Keratinocyte (primary cell): ENCODE measurements around the gene SFXN1. TPM values are rescaled to one million over a fixed set of nuclear protein-coding genes. Genes with fewer than 3 reads are reported as not detected.

ENCODE experiments used
- DNase-seq: peaks from one replicate; pipeline ENCODE4 v3.0.0-alpha.2; 2011; ENCODE audit warnings: low read depth, missing footprints, low spot score
- FAIRE-seq: peaks from 2 replicates; lab custom pipeline; 2011; peaks lifted over from hg19 to GRCh38; lab: Jason Lieb, UNC
- H2AFZ ChIP-seq: 2 replicates; pipeline ENCODE4 v1.6.0; 2012; ENCODE audit warnings: low read length, control low read depth, inconsistent platforms; ENCODE audit not compliant: control insufficient read depth
- H3K27ac ChIP-seq: 2 replicates; pipeline ENCODE4 v1.5.1; 2011; ENCODE audit warnings: low read length; ENCODE audit not compliant: control insufficient read depth, insufficient read depth
- H3K27me3 ChIP-seq: 3 replicates; pipeline ENCODE4 v1.6.0; 2011; ENCODE audit warnings: low read length; ENCODE audit not compliant: control insufficient read depth, insufficient read depth; ENCODE audit errors: extremely low read depth
- H3K36me3 ChIP-seq, 2 experiments: 2 replicates in 1 of 2; 3 replicates in 1 of 2; pipeline ENCODE4 v1.5.1; 2011; ENCODE audit warnings: low read length in 2 of 2, mild to moderate bottlenecking in 1 of 2; ENCODE audit not compliant: control insufficient read depth in 2 of 2, insufficient read depth in 2 of 2; ENCODE audit errors: extremely low read depth in 1 of 2
- H3K4me1 ChIP-seq: 3 replicates; pipeline ENCODE4 v1.5.1; 2011; ENCODE audit warnings: low read length; ENCODE audit not compliant: control insufficient read depth, insufficient read depth; ENCODE audit errors: extremely low read depth
- H3K4me2 ChIP-seq: 3 replicates; pipeline ENCODE4 v1.6.0; 2011; ENCODE audit warnings: low read depth, low read length; ENCODE audit not compliant: control insufficient read depth, insufficient read depth; ENCODE audit errors: extremely low read depth
- H3K4me3 ChIP-seq, 3 experiments: fragments of 200-600 bp in 1 of 3; sonication (generic) in 1 of 3; 2 replicates in 2 of 3; 3 replicates in 1 of 3; pipeline ENCODE4 v1.5.1; 2011 to 2016; ENCODE audit warnings: low read length in 3 of 3, mild to moderate bottlenecking in 3 of 3, control low read depth in 2 of 3, inconsistent platforms in 1 of 3, low read depth in 1 of 3, mixed read lengths in 1 of 3, mixed run types in 1 of 3, moderate library complexity in 1 of 3; ENCODE audit not compliant: control insufficient read depth in 2 of 3, insufficient read depth in 2 of 3; ENCODE audit errors: extremely low read depth in 1 of 3
- H3K79me2 ChIP-seq: 2 replicates; pipeline ENCODE4 v1.6.0; 2012; ENCODE audit warnings: low read length; ENCODE audit not compliant: control insufficient read depth, insufficient read depth
- H3K9ac ChIP-seq: 3 replicates; pipeline ENCODE4 v1.6.0; 2011; ENCODE audit warnings: low read length; ENCODE audit not compliant: control insufficient read depth, insufficient read depth; ENCODE audit errors: extremely low read depth
- H3K9me1 ChIP-seq: 3 replicates; pipeline ENCODE4 v1.6.0; 2011; ENCODE audit warnings: low read length; ENCODE audit not compliant: control insufficient read depth, insufficient read depth; ENCODE audit errors: extremely low read depth
- H3K9me3 ChIP-seq: 2 replicates; pipeline ENCODE4 v1.5.1; 2012; ENCODE audit warnings: low read depth, low read length; ENCODE audit not compliant: control insufficient read depth
- H4K20me1 ChIP-seq: 3 replicates; pipeline ENCODE4 v1.6.0; 2011; ENCODE audit warnings: low read length; ENCODE audit not compliant: control insufficient read depth, insufficient read depth; ENCODE audit errors: extremely low read depth
- CTCF ChIP-seq, 3 experiments: IDR thresholded peaks in 1 of 3; conservative IDR thresholded peaks in 1 of 3; optimal IDR thresholded peaks in 1 of 3; 2 replicates in 2 of 3; 3 replicates in 1 of 3; pipeline versions ENCODE3 to v1.5.1; 2011; ENCODE audit warnings: low read length in 3 of 3, mild to moderate bottlenecking in 3 of 3, moderate library complexity in 2 of 3, control low read depth in 1 of 3, inconsistent platforms in 1 of 3; ENCODE audit not compliant: insufficient read depth in 2 of 3; ENCODE audit errors: extremely low read depth in 1 of 3
- EZH2 ChIP-seq: IDR thresholded peaks from one replicate; pipeline ENCODE4 v1.6.1; 2012; ENCODE audit warnings: inconsistent platforms, mild to moderate bottlenecking, low read length, moderate library complexity
- dilution Hi-C: fragments of 300-500 bp; cut with MboI; formaldehyde crosslinking; loops from one replicate; pipeline ENCODE4 v1.7.0; 2020; ENCODE audit warnings: low sequenced_read_pairs; ENCODE audit not compliant: extremely low pct_ligation_motif_present
- polyA plus RNA-seq, 5 experiments: library from polyadenylated mRNA; depleted of rRNA in 3 of 5; stranded (reverse) in 3 of 5; stranded (forward) in 1 of 5; unstranded in 1 of 5; fragments of >200 nt; gene quantifications; 1 replicate in 1 of 5; 2 replicates in 3 of 5; 3 replicates in 1 of 5; pipeline versions ENCODE4 v1.2.1 to v1.2.3, GENCODE V29; 2011 to 2012; ENCODE audit warnings: missing spikeins in 2 of 5, low read depth in 1 of 5, low replicate concordance in 1 of 5

Gene SFXN1
- polyA plus RNA-seq, 1 donor (not counting 4 experiments of a cell fraction or from before 2014, with no cell fraction given): 80.8 TPM

- no peak overlapping the region for H3K4me2 ChIP-seq
- DNase-seq (no peak), FAIRE-seq (no peak)
- no peak overlapping the region for H2AFZ ChIP-seq
- H4K20me1 ChIP-seq: no peaks in the 10 kb centered on the region
- no peaks in the 10 kb centered on the region for H3K9me3 ChIP-seq
- dilution Hi-C loops: no loop called here
- H3K9ac ChIP-seq: no peak overlapping the region
- peaks cover 16% of the 10 kb centered on the region for H3K27me3 ChIP-seq
- H3K27ac ChIP-seq: no peak overlapping the region
- H3K79me2 ChIP-seq: no peaks in the 10 kb centered on the region
- no peaks in the 10 kb centered on the region for H3K4me1 ChIP-seq
- H3K9me1 ChIP-seq: no peaks in the 10 kb centered on the region
- TF ChIP-seq CTCF (optimal IDR thresholded peaks at IDR 0.05 in 1 of 3, IDR thresholded peaks at IDR 0.05 in 1 of 3, conservative IDR thresholded peaks at IDR 0.05 in 1 of 3; ENCODE audit: extremely low read depth in 1 of 3, insufficient read depth in 2 of 3, low read length in 3 of 3): no peak
- no peak for TF ChIP-seq EZH2
- no peaks in the 10 kb centered on the region for H3K36me3 ChIP-seq
- H3K4me3 ChIP-seq: no peak overlapping the region
Measured at GRCh38 chr5:175547842-175548241, 69.5 kb downstream of the SFXN1 start.

GRCh38 chr5:175548626-175549311 is 70.4 kb downstream of the SFXN1 start:
- H3K27me3 ChIP-seq: peaks cover 16% of the 10 kb centered on the region
- H4K20me1 ChIP-seq: no peaks in the 10 kb centered on the region
- no peaks in the 10 kb centered on the region for H3K79me2 ChIP-seq
- H3K4me2 ChIP-seq: no peak overlapping the region
- no peak overlapping the region for H3K27ac ChIP-seq
- no peak overlapping the region for H3K9ac ChIP-seq
- no peaks in the 10 kb centered on the region for H3K9me3 ChIP-seq
- no peak overlapping the region for H2AFZ ChIP-seq
- dilution Hi-C loops: no loop called here
- DNase-seq (no peak), FAIRE-seq (no peak)
- H3K36me3 ChIP-seq: no peaks in the 10 kb centered on the region
- H3K4me3 ChIP-seq: no peak overlapping the region
- TF ChIP-seq CTCF (optimal IDR thresholded peaks at IDR 0.05 in 1 of 3, IDR thresholded peaks at IDR 0.05 in 1 of 3, conservative IDR thresholded peaks at IDR 0.05 in 1 of 3; ENCODE audit: extremely low read depth in 1 of 3, insufficient read depth in 2 of 3, low read length in 3 of 3): no peak
- H3K4me1 ChIP-seq: no peaks in the 10 kb centered on the region
- no peaks in the 10 kb centered on the region for H3K9me1 ChIP-seq
